ENCODE data around the gene CCDC92.

- TF ChIP-seq CTCF (conservative IDR thresholded peaks at IDR 0.05 in 1 of 2, IDR thresholded peaks at IDR 0.05 in 1 of 2; ENCODE audit: extremely low read depth in 1 of 2, insufficient read depth in 1 of 2, low read depth in 1 of 2, low read length in 2 of 2) (no peak), EZH2 (IDR thresholded peaks at IDR 0.05; ENCODE audit: borderline replicate concordance, low read length) (no peak)
Observed at GRCh38 chr12:123931686-123932321, 40.8 kb downstream of the CCDC92 start.

All from mammary epithelial cell (primary cell).